NCI-H526 treated with DMSO at 0.1 percent for 48 hours (cell line): ENCODE data around the gene OR2T5.
"Not testable (repeated sequence)": the region's sequence is repeated elsewhere in the genome, so short reads cannot be mapped to it uniquely, and the experiment has no call there.

ENCODE experiments used
- DNase-seq: peaks from one replicate; lab custom pipeline; 2025; lab: John Stamatoyannopoulos, UW

Gene OR2T5, protein sequence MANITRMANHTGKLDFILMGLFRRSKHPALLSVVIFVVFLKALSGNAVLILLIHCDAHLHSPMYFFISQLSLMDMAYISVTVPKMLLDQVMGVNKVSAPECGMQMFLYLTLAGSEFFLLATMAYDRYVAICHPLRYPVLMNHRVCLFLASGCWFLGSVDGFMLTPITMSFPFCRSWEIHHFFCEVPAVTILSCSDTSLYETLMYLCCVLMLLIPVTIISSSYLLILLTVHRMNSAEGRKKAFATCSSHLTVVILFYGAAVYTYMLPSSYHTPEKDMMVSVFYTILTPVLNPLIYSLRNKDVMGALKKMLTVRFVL

DNA sequence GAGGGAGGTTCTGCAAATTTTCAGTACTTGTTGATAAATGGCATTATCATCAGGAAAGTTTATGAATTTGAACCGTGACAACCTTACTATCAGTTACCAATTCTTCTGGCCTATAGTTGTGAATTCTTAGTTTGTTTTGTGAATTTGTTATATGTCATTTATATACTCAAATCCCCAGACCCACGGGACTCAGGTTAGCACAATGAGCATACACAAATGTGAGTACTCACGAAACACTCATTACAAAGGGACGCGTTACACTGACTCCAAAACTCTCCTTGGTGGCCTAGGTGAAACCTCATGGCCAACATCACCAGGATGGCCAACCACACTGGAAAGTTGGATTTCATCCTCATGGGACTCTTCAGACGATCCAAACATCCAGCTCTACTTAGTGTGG, at the start of gene OR2T5:
Gene OR2T5, plus strand, starts transcription at position 301 of the 400 bp plus-strand sequence. Its CDS starts 0 bp downstream, at position 301.
- DNase-seq, result not testable (repeated sequence)

DNA sequence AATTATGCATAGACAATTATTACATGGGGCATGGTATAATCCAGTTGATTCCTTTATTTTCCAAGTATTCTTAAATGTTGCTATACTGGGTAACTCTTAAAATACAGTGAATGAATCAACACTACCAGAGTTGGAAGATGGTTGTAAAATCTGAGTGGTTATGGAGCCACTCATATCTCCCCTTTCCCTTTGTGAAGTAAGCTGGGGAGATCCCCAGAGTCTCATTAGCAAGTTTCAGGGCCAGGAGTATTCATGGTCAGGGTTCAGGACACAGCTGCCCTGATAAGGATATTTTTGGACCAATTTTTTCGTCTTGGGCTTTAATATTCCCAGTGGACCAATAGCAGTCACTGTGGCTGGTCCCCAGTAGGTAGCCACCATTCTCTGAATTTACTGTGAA, 49.7 kb upstream of the OR2T5 start:
- not testable (repeated sequence) for DNase-seq

GRCh38 chr1:248439283-248439682, 49.1 kb upstream of the OR2T5 start:
- DNase-seq, result not testable (repeated sequence)

- DNase-seq, result not testable (repeated sequence)
These were observed 45.7 kb upstream of the OR2T5 start for GRCh38 chr1:248442500-248443277.

DNA sequence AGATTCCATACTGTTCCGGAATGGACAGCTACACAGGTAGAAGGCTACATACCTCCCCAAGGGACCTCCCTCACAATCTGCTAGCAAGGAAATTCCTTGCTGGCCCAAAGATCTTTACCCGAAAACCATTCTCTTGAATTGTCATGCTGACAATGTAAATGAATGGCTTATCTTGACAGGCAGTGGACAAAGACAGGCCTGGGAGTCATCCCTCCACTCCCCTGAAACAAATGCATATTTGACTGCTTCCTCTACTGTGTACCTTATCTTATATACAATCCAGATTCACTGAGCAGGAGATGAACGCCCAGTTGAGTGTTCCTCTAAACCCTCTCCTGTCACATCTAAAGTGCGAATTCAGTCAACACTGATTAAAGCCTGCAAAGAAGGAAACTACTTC, 43.8 kb upstream of the OR2T5 start:
- not testable (repeated sequence) for DNase-seq

GRCh38 chr1:248445399-248445798, 43.0 kb upstream of the OR2T5 start, which contains the start of gene OR2T2:
Gene OR2T2, plus strand, starts transcription at chr1:248445637. Its CDS starts 7,161 bp downstream, at chr1:248452798.
- not testable (repeated sequence) for DNase-seq

GRCh38 chr1:248448409-248449074, 39.8 kb upstream of the OR2T5 start:
- DNase-seq, result not testable (repeated sequence)

DNA sequence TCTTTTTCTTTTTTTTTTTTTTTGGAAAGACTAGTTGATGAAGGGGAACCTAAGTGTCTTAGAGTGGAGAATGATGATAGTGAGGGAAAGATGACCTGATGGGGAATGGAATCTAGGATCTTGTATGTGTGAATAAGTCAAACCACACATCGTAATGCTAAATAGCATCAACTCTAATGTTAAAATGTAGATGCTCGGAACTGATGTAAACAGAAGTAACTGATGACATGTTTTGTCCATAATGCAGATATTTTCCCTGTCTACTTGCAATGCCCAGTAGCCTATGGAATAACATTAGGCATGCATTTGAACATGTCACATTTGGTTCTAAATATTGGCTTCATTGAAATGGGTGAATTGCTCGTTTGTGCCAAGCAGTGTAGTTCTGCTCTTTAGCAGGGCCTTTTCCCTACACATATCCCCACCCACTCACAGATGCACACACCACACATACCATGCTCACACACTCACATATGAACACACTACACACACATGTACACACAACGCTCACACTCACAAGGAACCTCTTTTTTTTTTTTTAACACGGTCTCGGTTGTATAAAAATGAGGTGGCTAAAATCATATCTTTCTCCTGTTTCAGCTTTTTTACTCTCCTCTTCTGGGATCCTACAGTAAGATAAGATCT, 38.4 kb upstream of the OR2T5 start:
- not testable (repeated sequence) for DNase-seq

DNA sequence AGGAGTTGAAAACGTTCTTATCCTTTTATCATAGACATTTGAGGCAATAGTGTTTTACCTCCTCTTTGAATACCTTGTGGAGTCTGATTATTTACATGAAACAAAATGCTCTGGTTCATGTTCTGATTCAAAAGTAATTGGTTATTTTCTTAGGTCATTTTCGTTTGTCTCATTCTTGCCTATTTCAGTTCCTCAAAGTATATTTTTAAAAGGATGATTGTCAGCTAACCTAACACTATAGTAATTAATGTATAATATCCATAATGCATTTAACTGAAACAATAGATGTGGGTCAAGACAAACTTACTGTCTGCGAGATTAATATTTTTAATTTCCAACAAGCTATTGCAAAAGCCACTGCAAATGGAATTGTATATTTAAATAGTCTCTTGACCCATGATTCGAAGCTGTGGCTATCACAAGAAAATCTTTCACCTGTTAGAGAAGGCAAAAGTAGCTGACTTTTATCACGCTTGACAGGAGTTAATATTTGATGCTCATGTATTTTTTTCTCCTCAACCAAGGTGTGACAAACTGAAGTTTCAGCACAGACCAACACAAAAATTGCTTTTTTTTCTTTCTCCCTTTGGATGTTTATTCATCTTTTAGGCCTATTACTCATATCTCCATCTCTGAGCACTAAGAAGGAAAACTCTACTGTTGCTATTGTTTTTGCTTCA, 37.8 kb upstream of the OR2T5 start:
- not testable (repeated sequence) for DNase-seq

- DNase-seq, result not testable (repeated sequence)
These were observed 34.8 kb upstream of the OR2T5 start for GRCh38 chr1:248453619-248454018.

- not testable (repeated sequence) for DNase-seq
These were observed 33.3 kb upstream of the OR2T5 start for GRCh38 chr1:248455045-248455444.

- not testable (repeated sequence) for DNase-seq
These were observed 31.8 kb upstream of the OR2T5 start for GRCh38 chr1:248456635-248457034.

DNA sequence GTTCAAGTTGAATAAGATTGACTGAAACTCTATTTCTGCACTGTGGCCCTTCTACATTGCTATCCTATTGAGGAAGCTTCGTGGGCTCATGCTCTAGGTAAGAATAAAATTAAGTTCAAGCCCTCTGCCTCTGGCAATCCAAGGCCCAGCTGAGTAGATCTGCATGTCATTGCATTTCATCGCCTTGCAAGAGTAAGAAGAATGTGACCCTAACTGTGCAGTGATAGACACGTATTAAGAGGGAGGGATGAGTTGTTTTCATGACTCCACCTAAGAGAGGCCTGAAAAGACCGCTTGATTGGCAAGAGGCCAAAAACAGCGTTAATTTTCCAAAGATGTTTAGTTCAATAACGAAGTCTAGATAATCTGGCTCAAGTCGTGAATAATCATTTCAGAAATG, 29.3 kb upstream of the OR2T5 start:
- DNase-seq, result not testable (repeated sequence)

DNA sequence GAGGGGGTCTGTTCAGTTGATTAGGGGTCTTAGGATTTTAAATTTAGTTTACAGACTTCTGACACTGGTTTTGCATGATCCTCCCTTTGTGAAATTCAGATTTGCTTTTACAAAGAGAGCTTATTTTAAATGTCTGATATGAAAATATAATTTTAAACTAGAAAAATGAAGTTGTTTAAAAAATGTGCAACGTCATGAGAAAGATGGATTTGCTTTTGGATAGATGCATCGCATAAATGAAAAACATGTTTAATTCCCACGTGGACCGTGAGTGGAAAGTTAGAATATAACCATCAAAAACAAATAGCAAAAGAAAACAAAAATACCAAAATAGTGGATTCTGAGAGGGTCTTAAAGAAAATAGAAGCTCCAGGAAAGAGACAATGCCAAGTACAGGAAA, 17.2 kb upstream of the OR2T5 start:
- no peak for DNase-seq

- DNase-seq, result not testable (repeated sequence)
These were observed 16.3 kb upstream of the OR2T5 start for GRCh38 chr1:248472111-248472510.

DNA sequence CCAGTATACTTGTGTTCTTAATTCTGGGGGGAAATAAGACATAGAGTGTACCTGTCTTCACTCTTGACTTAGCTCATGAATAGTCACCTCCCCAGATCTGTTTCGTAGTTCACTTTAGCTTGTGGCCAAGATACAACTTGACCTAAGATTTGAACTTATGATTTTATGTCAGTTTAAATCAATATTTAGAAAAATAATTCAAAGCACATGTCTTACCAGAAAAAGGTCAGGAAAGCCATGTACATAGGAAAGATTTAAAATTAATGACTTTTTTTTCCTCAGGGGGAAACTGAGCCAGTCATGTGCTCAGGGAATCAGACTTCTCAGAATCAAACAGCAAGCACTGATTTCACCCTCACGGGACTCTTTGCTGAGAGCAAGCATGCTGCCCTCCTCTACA, 15.3 kb upstream of the OR2T5 start, which contains the start of gene OR2T3:
Gene OR2T3, plus strand, starts transcription at position 301 of the 400 bp plus-strand sequence. Its CDS starts 0 bp downstream, at position 301.
- not testable (repeated sequence) for DNase-seq

DNA sequence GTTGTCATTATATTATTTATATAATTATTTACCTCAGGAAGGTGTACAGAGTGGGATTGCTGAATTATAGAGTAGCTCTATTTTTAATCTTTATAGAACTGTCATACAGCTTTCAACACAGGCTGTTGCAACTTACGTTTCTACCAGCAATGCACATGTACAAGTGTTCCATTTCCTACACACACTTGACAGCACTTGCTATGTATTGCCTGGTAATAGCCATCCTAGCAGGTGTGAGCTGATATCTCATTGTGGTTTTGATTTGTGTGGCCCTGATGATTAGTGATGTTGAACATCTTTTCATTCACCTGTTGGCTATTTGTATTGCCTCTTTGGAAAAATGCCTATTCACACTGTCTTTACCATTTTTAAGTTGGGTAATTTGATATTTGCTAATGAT, 12.7 kb upstream of the OR2T5 start:
- not testable (repeated sequence) for DNase-seq

- DNase-seq, result not testable (repeated sequence)
These were observed 6.5 kb upstream of the OR2T5 start for GRCh38 chr1:248481686-248482579.

- DNase-seq, result not testable (repeated sequence)
These were observed 8.3 kb downstream of the OR2T5 start for GRCh38 chr1:248496661-248497060.
